Hippocampal formation (tissue), 2 donors: ENCODE results near the gene SH3BGRL3.
"Not testable (repeated sequence)": the region's sequence is repeated elsewhere in the genome, so short reads cannot be mapped to it uniquely, and the experiment has no call there.

Experiments
- DNase-seq, 2 donors: peaks; one replicate each; lab custom pipeline; 2025; lab: John Stamatoyannopoulos, UW

The SH3BGRL3 gene

DNA sequence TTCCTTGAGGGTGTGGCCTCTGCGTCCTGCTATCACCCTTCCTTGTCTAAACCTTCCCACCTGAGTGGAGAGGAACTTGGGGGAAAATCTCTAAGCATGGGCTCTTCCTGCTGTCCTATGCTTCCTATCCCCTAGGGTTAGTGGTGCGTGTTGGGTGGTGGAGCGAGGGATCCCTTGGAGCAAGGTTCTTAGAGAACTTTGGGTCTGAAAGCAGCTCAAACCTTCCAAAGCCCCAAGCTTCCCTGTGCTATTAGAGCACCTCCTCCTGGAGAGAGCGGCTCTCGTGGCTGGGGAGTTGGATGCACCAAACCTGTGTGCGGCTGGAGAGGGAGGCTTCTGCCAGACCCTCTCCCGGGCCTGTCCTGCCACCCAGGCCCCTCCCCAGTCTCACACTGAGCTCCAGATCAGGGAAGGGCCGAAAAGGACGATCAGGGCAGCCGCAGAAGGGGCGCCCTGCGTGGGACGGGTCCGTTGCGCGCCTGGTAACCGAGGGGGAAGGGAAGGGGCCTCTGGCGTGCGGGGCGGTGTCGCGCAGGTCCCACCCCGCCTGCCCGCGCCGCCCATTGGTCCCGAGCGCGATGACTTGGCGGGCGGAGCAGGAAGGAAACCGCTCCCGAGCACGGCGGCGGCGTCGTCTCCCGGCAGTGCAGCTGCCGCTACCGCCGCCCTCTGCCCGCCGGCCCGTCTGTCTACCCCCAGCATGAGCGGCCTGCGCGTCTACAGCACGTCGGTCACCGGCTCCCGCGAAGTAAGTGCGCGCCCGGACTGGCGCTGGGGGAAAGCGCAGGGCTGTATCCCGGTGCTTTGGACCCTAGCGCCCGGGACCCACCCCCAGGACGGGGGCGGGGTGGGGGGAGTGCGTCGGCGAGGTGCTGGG is at the start of gene SH3BGRL3:
Gene SH3BGRL3, plus strand, starts transcription at position 631 of the 877 bp plus-strand sequence. Its CDS starts 70 bp downstream, at position 701.
- DNase-seq = peak; percentile 72 to 75

DNA sequence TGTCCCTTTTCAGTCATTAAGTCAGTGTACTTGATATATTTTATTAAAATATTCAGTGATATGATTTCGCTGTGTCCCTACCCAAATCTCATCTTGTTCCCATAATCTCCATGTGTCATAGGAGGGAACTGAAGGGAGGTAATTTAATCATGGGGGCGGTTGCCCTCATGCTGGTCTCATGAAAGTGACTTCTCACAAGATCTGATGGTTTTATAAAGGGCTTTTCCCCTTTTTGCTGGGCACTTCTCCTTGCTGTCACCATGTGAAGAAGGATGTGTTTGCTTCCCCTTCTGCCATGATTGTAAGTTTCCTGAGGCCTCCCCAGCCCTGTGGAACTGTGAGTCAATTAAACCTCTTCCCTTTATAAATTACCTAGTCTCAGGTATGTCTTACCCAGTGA is 49.2 kb upstream of the SH3BGRL3 start:
- not testable (repeated sequence) for DNase-seq

DNA sequence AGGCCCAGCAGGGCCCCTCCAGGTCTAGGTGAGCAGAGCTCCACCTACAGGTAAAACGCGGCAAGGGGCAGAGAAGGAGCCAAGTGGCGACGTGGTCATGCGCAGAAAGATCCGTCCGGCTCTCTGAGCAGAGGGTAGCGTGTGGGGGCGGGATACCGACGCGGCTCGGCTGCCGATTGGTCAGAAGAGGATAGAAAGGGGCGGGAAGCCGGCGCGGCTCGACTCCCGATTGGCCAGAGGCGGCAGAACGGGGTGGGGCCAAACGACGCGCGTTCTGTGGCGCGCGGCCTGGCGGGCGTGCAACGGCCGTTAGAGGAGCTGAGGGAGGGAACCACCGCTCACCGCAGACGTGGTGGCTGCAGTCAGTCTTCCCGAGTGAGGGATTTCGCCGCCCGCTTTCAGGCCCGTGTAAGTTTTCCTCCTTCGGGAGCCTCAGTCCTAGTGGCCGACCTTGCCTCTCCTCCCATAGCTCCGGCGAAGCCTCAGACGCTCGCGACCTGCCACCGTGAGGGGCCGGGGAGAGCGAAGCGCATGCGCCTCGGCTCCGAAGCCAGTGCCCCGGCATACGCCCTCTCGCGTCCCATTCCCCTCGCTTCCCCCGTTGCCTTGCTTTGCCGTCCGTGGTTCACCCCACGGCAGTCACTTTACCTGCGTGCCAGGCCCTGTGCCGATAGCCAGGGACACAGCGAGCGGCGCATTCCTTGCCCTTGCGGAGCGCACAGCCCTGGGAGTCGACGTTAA is 45.8 kb upstream of the SH3BGRL3 start, which contains the start of gene CEP85:
Gene CEP85, plus strand, starts transcription at position 298 of the 741 bp plus-strand sequence. CDS start 5,584 bp downstream, outside the sequence.
- DNase-seq = peak; percentile 96 to 98

DNA sequence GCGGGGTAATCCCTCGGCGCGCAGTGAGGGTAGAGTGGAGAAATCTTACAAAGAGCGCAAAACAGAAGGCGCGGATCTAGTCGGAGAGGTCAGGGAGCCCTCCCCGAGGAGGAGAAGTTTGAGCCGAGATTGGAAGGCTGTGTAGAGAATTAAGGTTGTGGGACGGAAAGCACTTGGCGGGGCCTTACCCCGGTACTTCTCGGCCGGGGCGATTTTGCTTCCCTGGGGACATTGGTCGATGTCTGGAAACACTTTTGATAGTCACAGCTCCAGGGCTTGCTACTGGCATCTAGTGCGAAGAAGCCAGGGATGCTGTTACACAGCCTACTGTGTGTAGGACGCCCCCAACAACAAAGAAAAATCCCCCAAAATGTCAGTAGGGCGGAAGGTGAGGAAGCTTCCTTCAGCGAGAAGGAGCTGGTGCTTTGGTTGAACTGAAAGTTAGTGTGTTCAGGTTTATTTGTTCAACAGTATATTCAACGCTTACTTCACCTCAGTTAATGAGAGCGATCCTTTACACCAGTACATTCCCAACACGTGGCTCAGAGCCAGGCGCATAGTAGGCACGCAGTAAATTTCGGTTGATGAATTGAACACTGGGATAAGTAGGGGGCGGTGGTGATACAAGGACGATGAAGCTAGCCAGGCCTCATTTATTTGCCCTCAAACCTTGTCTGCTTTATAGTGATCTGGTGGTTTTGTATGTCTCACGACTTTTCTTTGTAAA is 45.1 kb upstream of the SH3BGRL3 start:
- no peak for DNase-seq

DNA sequence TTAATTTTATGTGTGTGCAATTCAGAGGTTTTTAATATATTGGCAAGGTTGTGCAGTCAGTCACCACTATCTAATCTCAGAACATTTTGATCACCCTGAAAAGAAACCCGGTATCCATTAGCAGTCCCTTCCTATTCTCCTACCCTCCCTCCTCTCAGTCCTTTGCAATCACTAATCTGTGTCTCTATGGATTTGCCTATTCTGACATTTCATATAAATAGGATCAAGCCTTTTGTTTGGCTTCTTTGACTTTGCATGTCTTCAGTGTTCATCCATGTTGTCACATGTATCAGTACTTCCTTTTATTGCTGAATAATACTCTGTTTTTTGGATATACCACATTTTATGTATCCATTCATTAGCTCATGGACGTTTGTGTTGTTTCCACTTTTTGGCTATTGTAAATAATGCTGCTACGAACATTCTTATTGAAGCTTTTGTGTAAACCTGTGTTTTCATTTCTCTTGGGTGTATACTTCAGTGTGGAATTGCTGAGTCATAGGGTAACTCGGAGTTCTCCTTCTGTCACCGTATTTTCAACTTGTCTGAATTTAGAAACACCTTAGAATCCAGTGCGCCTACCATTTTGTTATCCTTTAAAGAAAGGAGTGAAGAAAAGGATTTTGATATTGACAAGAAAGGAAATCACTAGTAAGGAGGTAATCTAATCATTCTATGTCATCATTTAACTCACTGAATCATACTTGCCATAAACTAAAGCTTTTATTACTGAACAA is 42.5 kb upstream of the SH3BGRL3 start:
- DNase-seq = no peak

DNA sequence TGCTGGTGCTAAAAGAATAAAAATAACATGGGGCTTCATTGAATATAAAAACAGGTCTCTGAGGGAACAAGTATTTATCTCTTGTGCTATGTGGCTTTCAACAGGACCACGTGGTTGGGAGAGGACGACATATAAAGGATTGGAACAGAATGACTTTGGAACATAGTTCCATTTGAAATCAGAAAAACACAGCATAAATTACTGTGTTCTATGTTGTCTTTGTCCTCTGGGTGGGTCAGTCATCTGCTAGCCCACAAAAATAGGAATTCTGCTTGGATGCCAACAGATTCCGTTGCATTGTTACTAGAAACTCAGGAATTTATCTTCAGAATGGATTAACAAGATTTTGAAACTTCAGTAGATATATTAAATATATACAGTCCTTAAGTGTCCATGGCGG is 40.0 kb upstream of the SH3BGRL3 start:
- DNase-seq = peak in 1 of 2 donors; percentile 73

DNA sequence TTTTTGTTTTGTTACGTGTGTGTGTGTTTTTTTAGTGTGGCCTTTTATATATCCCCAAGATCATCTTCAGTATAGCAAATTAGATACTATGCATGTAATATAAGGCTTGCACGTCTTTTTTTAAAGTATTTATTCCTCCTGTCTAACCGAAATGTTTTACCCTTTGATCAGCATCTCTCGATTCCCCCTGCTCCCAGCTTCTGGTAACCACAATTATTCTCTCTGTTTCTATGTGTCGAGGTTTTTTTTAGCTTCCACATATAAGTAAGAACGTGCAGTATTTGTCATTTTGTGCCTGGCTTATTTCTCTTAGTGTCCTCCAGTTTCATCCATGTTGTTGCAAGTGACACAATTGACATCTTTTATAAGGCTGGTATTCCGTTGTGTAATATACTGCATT is 27.2 kb upstream of the SH3BGRL3 start:
- no peak for DNase-seq

DNA sequence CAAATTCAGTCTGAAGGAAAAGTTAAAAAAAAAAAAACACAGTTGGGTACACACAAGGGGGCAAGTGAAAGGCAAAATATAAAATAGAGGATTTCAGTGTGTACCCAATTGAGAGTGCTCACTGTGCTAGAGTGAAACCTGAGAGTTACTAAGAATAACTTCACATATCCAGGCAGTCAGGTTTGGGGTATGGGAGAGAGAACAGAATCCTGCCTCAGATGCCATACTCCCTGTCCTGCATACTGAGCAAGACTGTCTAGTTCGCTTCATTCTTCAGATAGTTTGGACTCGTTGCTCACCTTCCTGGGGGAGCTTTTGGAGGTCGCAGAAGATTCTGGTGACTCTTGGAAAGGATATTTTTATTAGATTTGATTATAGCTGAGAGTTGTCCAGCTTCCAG is 25.5 kb upstream of the SH3BGRL3 start:
- DNase-seq = no peak

DNA sequence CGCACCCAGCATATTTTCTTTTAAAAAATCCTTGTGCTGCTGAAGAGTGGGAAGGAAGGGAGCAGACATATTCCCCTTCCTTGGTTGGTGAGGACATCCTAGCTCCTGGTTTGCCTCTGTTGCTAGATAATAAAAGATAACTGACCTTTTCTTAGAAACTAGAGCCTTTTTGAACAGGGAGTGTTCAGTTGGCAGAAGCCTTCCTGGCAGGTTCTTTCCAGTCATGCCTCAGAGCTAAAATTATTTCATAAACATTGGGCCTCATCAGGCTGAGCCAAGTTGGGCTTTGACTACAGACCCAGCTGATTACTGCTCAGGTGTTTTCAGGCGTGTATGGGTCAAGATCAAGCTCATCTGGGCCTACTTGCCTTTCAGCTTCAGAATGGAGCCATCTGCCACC is 22.7 kb upstream of the SH3BGRL3 start:
- no peak for DNase-seq

DNA sequence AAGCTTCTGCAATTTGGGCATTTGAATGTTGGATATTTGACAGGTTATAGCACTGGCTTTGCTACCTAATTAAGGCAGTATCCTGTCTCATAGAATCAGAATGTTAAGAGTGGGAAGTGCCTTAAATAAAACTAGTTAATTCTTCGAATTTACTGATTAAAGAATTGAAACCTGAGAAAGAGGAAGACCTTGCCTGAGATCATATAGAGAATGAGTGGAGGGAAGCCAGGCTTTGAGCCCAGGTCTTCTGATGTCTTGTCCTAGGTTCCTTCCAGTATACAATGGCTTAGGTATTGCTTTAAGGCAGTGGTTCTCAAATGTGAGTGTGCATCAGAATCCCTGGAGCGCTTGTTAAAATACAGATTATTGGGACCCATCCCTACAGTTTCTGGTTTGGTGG is 20.9 kb upstream of the SH3BGRL3 start:
- DNase-seq = no peak

DNA sequence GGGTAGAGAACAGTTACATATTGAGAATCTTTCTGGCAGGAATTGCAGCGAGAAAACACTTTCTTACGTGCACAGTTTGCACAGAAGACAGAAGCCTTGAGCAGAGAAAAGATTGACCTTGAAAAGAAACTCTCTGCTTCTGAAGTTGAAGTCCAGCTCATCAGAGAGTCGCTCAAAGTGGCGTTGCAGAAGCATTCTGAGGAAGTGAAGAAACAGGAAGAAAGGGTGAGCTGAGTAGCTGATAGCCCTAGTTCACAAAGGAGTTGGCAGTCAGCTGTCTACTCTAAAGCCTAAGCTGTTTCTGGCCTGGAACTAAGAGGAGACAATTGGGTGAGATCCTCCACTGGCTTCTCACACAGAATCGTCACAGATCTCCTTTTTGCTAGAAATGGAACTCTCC is 20.3 kb upstream of the SH3BGRL3 start:
- DNase-seq = peak in 1 of 2 donors; percentile 26

DNA sequence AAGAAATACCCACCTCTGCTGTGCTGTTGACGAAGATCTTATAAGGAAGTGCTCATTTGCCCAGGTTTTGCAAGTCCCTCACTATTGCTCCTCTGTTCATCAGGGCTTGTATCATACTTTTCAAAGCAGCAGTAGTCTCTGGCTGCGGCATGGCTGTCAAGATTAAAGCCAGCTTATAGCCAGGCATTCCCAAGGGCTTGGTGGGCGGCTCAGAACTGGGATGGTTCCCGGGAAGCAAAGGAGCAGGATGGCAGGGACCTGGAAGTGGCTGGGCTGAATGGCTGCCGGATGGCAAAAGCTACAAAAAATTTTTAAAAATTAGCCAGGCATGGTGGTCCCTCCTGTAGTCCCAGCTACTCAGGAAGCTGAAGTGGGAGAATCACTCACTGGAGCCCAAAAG is 16.7 kb upstream of the SH3BGRL3 start:
- DNase-seq = no peak

DNA sequence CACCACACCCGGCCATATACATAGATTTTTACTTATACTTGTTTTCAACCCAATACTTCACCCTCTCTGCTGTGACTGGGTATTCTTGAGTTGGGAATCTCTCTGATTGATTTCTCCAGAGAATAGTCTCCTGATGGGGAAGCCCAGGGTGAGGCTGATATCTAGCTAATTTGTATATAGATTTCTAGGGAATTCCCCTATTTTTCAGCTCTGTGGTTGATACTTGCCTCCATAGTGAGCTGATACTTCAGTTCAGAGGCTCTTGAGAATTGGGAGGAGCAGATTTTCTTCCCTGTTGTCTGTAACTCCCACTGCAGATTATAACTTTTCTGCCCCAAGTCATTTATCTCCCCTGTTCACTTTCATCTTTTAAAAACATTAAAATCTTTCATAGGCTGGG is 14.5 kb upstream of the SH3BGRL3 start:
- DNase-seq = no peak

DNA sequence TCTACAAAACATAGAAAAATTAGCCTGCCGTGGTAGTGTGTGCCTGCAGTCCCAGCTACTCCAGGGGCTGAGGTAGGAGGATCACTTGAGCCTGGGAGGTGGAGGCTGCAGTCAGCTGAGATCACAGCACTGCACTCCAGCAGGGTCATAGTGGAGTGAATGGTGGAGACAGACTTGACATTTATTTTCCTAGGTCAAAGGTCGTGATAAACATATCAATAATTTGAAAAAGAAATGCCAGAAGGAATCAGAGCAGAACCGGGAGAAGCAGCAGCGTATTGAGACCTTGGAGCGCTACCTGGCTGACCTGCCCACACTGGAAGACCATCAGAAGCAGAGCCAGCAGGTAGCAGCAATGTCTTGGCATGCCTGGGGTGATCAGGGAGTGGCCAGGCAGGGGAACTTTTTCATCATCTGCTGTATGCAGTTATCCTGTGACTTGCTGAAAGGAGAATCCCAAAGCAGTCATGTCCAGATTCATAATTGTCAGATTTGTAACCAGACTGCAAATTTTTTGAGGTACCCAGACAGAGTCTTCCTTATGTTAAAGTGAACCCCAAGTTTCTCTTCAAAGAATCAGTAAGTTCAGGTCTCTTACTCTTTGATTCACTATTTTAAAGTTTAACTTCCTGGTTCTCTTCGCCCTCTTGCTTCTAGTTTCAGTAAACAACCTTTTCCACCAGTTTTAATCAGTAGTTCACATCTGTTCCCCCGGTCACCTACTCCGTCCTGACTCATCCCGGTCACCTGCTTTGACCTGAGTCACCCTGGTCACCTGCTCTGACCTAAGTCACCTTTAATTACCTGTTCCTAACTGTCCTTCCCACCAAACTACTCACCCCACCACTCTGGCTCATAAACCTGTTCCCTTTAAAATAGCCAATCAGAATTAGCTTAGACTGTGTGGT is 11.3 kb upstream of the SH3BGRL3 start:
- DNase-seq = no peak

DNA sequence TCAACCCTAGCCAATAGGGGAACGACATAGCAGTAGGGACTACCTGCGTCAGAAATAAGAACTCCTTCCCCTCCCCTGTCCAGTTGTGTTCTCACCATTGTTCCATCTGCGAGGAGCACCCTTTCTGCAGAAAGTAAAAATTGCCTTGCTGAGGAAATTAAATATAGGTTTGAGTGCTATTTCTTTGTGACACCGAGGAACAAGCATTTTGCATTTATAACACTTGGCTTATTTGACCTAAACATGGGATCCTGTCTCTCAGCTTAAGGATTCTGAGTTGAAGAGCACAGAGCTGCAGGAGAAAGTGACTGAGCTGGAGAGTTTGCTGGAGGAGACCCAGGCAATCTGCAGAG is 10.7 kb upstream of the SH3BGRL3 start:
- no peak for DNase-seq

DNA sequence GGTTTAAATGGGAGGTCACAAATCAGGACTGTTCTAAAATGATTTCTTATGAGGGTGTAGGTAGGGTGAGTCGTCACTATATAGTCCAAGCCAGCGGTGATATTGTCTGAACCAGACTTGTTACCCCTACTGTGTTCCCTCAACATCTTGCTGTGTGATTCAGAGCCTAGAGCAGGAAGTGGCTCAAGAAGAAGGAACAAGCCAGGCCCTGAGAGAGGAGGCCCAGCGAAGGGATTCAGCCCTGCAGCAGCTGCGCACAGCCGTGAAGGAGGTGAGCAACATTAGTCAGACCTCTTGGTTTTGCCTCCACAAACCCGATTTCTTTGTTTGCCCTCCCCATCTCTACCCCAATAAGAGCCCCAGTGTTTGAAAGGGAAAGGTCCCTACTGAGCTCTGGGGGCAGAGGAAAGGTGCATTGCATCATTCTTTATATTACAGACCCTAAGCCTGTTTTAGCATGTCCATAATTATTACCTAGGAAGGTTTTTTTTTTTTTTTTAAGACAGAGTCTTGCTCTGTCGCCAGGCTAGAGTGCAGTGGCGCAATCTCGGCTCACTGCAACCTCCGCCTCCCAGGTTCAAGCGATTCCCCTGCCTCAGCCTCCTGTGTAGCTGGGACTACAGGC is 5.0 kb upstream of the SH3BGRL3 start:
- DNase-seq = no peak

DNA sequence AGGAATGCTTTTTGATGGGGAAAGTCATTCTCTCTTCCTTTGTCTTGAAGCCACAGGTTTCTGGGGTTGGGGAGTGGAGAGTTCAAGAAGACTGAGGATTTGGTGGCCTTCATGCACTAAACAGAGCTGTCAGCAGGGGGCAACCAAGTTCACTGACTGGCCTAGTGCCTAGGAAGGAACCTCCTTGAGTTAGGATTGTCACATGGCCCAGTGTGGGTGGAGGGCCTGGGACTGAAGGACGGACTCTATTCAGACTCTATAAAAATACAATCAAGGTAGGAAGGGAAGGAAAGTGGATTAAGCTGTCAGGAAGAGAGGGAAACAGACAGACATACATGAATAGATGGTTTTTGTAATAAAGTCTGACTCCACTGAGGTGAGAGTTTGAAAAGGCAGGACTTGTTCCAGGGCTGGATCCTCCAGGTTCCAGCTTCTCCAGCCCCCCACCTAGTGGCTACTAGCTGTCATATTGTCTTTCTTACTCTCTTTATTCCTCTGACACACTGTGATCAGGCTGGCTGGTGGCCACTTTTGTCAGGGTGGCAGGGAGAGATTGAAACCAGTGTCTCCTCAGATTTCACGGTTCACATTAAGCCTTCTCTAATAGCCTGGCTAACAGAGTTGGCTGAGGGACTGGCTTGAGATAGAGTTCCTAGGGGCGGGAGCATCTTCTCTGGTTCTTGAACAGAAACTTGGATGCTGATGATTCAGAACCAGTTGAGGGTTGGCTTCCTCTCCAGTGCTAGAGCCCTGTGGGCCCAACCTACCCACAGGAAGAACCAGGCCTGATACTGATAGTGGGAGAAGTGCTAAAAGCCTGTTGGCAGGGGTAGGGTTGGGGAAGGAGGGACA is 4.1 kb upstream of the SH3BGRL3 start:
- peak; percentile 68 to 72 for DNase-seq

DNA sequence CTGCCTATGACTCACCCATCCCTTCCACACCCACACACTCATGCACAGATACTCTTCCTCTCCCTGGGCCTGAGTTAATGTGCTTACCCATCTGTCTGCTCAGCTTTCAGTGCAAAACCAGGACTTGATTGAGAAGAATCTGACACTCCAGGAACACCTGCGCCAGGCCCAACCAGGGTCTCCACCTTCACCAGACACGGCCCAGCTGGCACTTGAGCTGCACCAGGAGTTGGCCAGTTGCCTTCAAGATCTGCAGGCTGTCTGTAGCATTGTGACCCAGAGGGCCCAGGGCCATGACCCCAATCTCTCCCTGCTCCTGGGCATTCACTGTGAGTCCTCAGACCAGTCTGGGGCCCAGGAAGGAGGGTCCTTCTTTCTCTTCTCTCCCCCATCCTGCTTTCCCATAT is 3.5 kb upstream of the SH3BGRL3 start:
- no peak for DNase-seq

DNA sequence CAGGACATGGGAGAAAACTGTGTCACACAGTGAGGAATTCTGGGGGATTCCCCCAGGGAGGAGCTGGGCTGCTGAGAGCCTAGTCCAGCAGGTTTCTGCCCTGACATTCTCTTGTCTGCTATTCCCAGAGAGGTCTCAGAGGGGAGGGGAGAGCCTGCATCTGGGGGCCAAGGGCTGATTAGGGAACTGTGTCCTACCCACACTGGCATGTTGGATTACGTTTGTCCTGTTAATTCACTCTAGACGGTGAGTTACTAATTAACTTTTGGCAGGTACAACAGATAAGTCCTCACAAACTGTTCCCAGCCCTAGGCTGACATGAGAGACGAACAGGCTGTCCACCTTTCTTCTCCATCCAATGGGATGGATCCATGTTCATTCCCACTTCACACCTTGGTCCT is 2.6 kb upstream of the SH3BGRL3 start:
- no peak for DNase-seq
